NCI-H82 treated with DMSO at 0.1 percent for 48 hours (cell line): Measurements from ENCODE around the gene IPO4.

Experiments
- DNase-seq: peaks from one replicate; lab custom pipeline; 2025; ENCODE audit not compliant: unreplicated experiment; lab: John Stamatoyannopoulos, UW

Gene IPO4

GRCh38 chr14:24132061-24132685, 56.4 kb downstream of the IPO4 start:
- no peak for DNase-seq

- DNase-seq = no peak
Measured at GRCh38 chr14:24131549-24131966, 57.1 kb downstream of the IPO4 start.

- no peak for DNase-seq
Measured at GRCh38 chr14:24130717-24131548, 57.7 kb downstream of the IPO4 start.

GRCh38 chr14:24130380-24130716, 58.3 kb downstream of the IPO4 start, which contains the start of gene FITM1:
Gene FITM1 (plus strand): TSS chr14:24130659. CDS start chr14:24131564, 905 bp downstream.
- DNase-seq = no peak
